MCF 10A (cell line): Measurements from ENCODE around the gene NRP1. TPM values are rescaled to one million over a fixed set of nuclear protein-coding genes. Genes with fewer than 3 reads are reported as not detected.
"Not testable (repeated sequence)": the region's sequence is repeated elsewhere in the genome, so short reads cannot be mapped to it uniquely, and the experiment has no call there.

Experiments
- Bru-seq: library from RNA; stranded (reverse); fragments of 400-500 nt; gene quantifications from one replicate; lab custom pipeline; 2021; lab: Mats Ljungman, UMichigan
- BruChase-seq, 2 experiments: library from RNA; stranded (reverse); fragments of 400-500 nt; gene quantifications; one replicate each; lab custom pipeline; 2021; lab: Mats Ljungman, UMichigan
- BruUV-seq: library from RNA; stranded (reverse); fragments of 400-500 nt; replicated peaks from 2 replicates; lab custom pipeline; 2021; lab: Mats Ljungman, UMichigan
- CTCF ChIA-PET: fragments of 300-600 bp; sonication (Branson Sonifier 250); formaldehyde crosslinking; extraction: SDS; loops from one replicate; lab custom pipeline; 2021; ENCODE audit warnings: antibody characterized with exemption, inconsistent platforms; lab: Yijun Ruan, JAX
- POLR2A ChIA-PET: fragments of 300-600, 350-650 bp; sonication (Branson Sonifier 250); formaldehyde crosslinking; extraction: SDS; loops from one replicate; lab custom pipeline; 2020; ENCODE audit warnings: antibody characterized with exemption, inconsistent platforms; lab: Yijun Ruan, JAX
- DNase-seq: peaks from one replicate; pipeline ENCODE4 v3.0.0-alpha.2; 2018; ENCODE audit not compliant: unreplicated experiment
- H3K27ac Mint-ChIP-seq: one replicate; pipeline ENCODE4 v1.8.0; 2022; ENCODE audit warnings: mild to moderate bottlenecking, low read depth, mixed read lengths; ENCODE audit not compliant: unreplicated experiment
- H3K27me3 Mint-ChIP-seq: one replicate; pipeline ENCODE4 v1.8.0; 2022; ENCODE audit warnings: mixed read lengths; ENCODE audit not compliant: insufficient read depth, unreplicated experiment
- H3K36me3 Mint-ChIP-seq: one replicate; pipeline ENCODE4 v1.8.0; 2022; ENCODE audit warnings: mild to moderate bottlenecking, moderate library complexity, mixed read lengths; ENCODE audit not compliant: insufficient read depth, unreplicated experiment
- H3K4me1 Mint-ChIP-seq: one replicate; pipeline ENCODE4 v1.8.0; 2022; ENCODE audit warnings: mixed read lengths; ENCODE audit not compliant: insufficient read depth, unreplicated experiment
- H3K4me3 Mint-ChIP-seq: one replicate; pipeline ENCODE4 v1.8.0; 2022; ENCODE audit warnings: mild to moderate bottlenecking, moderate library complexity, mixed read lengths; ENCODE audit not compliant: unreplicated experiment
- H3K9me3 Mint-ChIP-seq: one replicate; pipeline ENCODE4 v1.8.0; 2022; ENCODE audit warnings: mixed read lengths; ENCODE audit not compliant: unreplicated experiment
- CTCF ChIP-seq: fragments of 200-600 bp; IDR thresholded peaks from one replicate; pipeline ENCODE4 v1.8.0; 2022; ENCODE audit warnings: antibody characterized with exemption, mild to moderate bottlenecking; ENCODE audit not compliant: unreplicated experiment
- intact Hi-C: fragments of 100-400 bp; cut with micrococcal nuclease; formaldehyde crosslinking; loops from 2 replicates; pipeline ENCODE4 v1.14.1; 2022
- long read RNA-seq: library from polyadenylated mRNA; stranded (forward); transcript quantifications from one replicate; pipeline ENCODE4 v2.0.0, GENCODE V29; 2022
- total RNA-seq: library from RNA; stranded (reverse); gene quantifications from 2 replicates; pipeline ENCODE4 v1.2.3, GENCODE V29; 2022

NRP1 gene
- 66.6 and 117 TPM in 2 replicates for total RNA-seq
- percentile 93 among the genes with signal in this experiment for Bru-seq, nascent RNA
- BruChase-seq, experiment 1, labeled RNA remaining after a 6-hour chase = percentile 91 among the genes with signal in this experiment
- BruChase-seq, experiment 2, labeled RNA remaining after a 2-hour chase = percentile 77 among the genes with signal in this experiment
- long read RNA-seq, full-length matches to known transcripts = 48 of 103 reads
- long read RNA-seq, partial matches to known transcripts = 37 of 103 reads
- long read RNA-seq, other reads (novel, unspliced or antisense) = 18 of 103 reads

- Mint-ChIP-seq H3K9me3 (no peaks in the 10 kb centered on the region), H3K4me3 (peak within 1 kb of the TSS; percentile 94), H3K36me3 (peaks cover under 1% of the 10 kb centered on the region), H3K4me1 (peaks cover 33% of the 10 kb centered on the region), H3K27me3 (no peaks in the 10 kb centered on the region), H3K27ac (peak within 1 kb of the TSS; percentile 92)
- BruUV-seq = TSS peak; percentile 39
- no peak for DNase-seq
- intact Hi-C loops = loop anchor here (1.0 to 10.0 kb wide), 13 partner anchors 79 to 1238 kb away; no protein-coding TSS in a partner anchor
- ChIA-PET CTCF (interaction anchor here (0.6 to 6.7 kb wide), 9 partner anchors 22 to 1037 kb away, joined by 3 to 46 read pairs (median 3); no protein-coding TSS in a partner anchor), POLR2A (interaction anchor here (0.6 to 1.8 kb wide), 5 partner anchors 46 to 1304 kb away, joined by 3 to 5 read pairs (median 4); no protein-coding TSS in a partner anchor)
- no peak for TF ChIP-seq CTCF
These were observed at the start of gene NRP1 for GRCh38 chr10:33334153-33334804. Gene NRP1 (minus strand): TSS chr10:33334667. CDS start chr10:33334382, 285 bp downstream.

DNA sequence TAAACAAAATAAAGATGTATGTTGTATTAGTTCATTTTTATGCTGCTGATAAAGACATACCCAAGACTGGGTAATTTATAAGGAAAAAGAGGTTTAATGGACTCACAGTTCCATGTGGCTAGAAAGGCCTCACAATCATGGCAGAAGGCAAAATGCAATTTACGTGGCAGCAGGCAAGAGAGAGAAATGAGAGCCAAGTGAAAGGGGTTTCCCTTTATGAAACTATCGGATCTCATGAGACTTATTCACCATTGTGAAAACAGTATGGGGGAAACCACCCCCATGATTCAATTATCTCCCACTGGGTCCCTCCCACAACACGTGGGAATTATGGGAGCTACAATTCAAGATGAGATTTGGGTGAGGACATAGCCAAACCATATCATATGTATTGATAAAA is 49.7 kb upstream of the NRP1 start:
- intact Hi-C loops = loop anchor here (5.0 kb wide), 1 partner anchor 173 kb away; no protein-coding TSS in a partner anchor
- CTCF ChIA-PET, BruUV-seq, H3K4me1 Mint-ChIP-seq, POLR2A ChIA-PET, DNase-seq, H3K27me3 Mint-ChIP-seq, H3K9me3 Mint-ChIP-seq, H3K27ac Mint-ChIP-seq, H3K36me3 Mint-ChIP-seq, H3K4me3 Mint-ChIP-seq: not testable (repeated sequence)

DNA sequence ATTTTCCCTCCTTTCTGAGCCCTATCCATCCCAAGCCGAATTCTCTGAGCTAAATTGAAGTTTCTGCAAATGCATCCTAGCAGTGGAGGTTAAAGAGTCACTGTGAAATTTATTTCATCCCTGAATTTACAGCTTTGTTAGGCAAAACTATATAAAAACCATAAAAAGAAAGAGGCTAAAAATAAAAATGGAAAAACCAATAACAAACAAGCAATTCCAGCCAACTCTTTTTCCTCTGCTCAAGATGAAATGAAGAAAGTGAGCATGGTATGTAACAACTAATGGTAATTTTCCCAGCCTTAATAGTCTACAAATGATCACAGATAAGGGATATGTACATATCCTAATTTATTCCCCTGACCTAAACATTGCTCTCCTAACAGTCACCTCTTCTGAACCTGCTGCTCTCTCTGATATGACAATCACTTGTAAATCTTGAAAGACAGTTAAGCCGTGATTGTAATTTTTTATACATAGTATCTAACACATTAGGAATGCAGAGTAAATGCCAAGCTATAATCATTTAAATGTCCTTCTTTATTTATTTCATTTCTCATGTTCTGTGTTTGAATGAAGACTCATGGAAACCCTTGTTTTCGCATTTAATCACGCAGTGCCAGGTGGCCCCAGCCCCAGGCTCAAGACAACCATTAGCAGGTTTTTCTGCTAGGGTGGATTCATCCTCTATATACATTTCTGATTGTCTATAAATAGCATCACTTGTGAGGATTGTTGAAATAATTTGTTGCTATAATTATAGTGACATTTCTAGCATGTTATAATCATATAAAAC is 48.6 kb upstream of the NRP1 start:
- H3K4me3 Mint-ChIP-seq = no peak overlapping the region
- H3K27ac Mint-ChIP-seq = no peak overlapping the region
- ChIA-PET POLR2A (interaction anchor here (1.0 kb wide), 1 partner anchor 11 kb away, joined by 3 read pairs; no protein-coding TSS in a partner anchor), CTCF (no interaction called here)
- no peaks in the 10 kb centered on the region for H3K4me1 Mint-ChIP-seq
- H3K36me3 Mint-ChIP-seq = no peaks in the 10 kb centered on the region
- no peak for TF ChIP-seq CTCF
- no peaks in the 10 kb centered on the region for H3K9me3 Mint-ChIP-seq
- H3K27me3 Mint-ChIP-seq = no peaks in the 10 kb centered on the region
- no TSS peak for BruUV-seq
- no peak for DNase-seq
- intact Hi-C loops = loop anchor here (5.0 kb wide), 1 partner anchor 174 kb away; no protein-coding TSS in a partner anchor

DNA sequence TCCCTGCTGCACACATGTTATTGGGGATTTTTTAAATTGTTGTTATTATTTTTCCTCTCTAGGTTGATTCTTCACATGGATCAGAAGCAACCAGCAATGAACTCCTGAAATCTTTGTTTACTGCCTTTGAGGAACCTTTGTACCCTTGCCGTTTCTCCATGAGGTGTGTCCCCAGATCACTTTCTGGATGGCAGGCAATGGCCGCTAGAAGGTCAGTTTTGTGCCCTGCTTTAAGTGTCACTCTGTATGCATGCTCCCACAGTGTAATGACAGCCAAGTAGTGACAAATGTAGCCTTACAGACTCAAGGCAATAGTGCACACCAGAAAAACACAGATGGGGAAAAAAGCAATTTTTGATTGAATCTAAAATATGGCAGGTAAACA is 47.7 kb upstream of the NRP1 start:
- Mint-ChIP-seq H3K36me3 (no peaks in the 10 kb centered on the region), H3K9me3 (no peaks in the 10 kb centered on the region), H3K27me3 (no peaks in the 10 kb centered on the region), H3K4me3 (no peak overlapping the region), H3K4me1 (peaks cover 7% of the 10 kb centered on the region), H3K27ac (no peak overlapping the region)
- no peak for DNase-seq
- TF ChIP-seq CTCF = no peak
- intact Hi-C loops = loop anchor here (5.0 kb wide), 1 partner anchor 175 kb away; no protein-coding TSS in a partner anchor
- BruUV-seq = no TSS peak
- ChIA-PET CTCF (interaction anchor here (0.6 to 1.2 kb wide), 2 partner anchors 11 to 846 kb away, joined by 3 to 4 read pairs; no protein-coding TSS in a partner anchor), POLR2A (interaction anchor here (1.0 kb wide), 1 partner anchor 10 kb away, joined by 3 read pairs; no protein-coding TSS in a partner anchor)
